HepG2 (cell line): ENCODE results near the gene CHST13. TPM values are rescaled to one million over a fixed set of nuclear protein-coding genes. Genes with fewer than 3 reads are reported as not detected.

Source experiments
- BRD4 ChIP-seq: sonication (generic); formaldehyde crosslinking; IDR thresholded peaks from 2 replicates; pipeline ENCODE4 v1.4.0; 2020; ENCODE audit warnings: missing genetic modification reagents
- CCAR2 ChIP-seq: fragments of 200-400 bp; formaldehyde crosslinking; optimal IDR thresholded peaks from 2 replicates; pipeline ENCODE3; 2018; ENCODE audit warnings: low read depth, mild to moderate bottlenecking, low read length, moderate library complexity
- GABPA ChIP-seq, 2 experiments: IDR thresholded peaks; 2 replicates each; pipeline ENCODE4 v1.6.1; 2011 to 2016; ENCODE audit warnings: low read depth in 2 of 2, low read length in 1 of 2, missing biosample characterization in 1 of 2, missing genetic modification characterization in 1 of 2
- HMGXB4 ChIP-seq, 2 experiments: sonication (generic) in 1 of 2; formaldehyde crosslinking in 1 of 2; IDR thresholded peaks; 2 replicates each; pipeline versions ENCODE4 v1.4.0 to v1.6.1; 2018 to 2020; ENCODE audit warnings: missing genetic modification reagents in 2 of 2, borderline replicate concordance in 1 of 2, low read depth in 1 of 2, mild to moderate bottlenecking in 1 of 2, missing biosample characterization in 1 of 2
- HNF4A ChIP-seq: sonication (generic); formaldehyde crosslinking; IDR thresholded peaks from 2 replicates; pipeline ENCODE4 v1.4.0; 2020; ENCODE audit warnings: missing genetic modification reagents
- NFE2 ChIP-seq: sonication (generic); formaldehyde crosslinking; IDR thresholded peaks from 2 replicates; pipeline ENCODE4 v1.4.0; 2020; ENCODE audit warnings: missing genetic modification reagents
- RXRA ChIP-seq: sonication (generic); formaldehyde crosslinking; IDR thresholded peaks from 2 replicates; pipeline ENCODE4 v1.5.1; 2020; ENCODE audit warnings: missing genetic modification reagents
- SMAD1 ChIP-seq: sonication (generic); formaldehyde crosslinking; IDR thresholded peaks from 2 replicates; pipeline ENCODE4 v1.4.0; 2020; ENCODE audit warnings: missing genetic modification reagents, low read depth, mild to moderate bottlenecking, borderline replicate concordance
- STAT5B ChIP-seq: sonication (generic); formaldehyde crosslinking; IDR thresholded peaks from 2 replicates; pipeline ENCODE4 v1.4.0; 2020; ENCODE audit warnings: missing genetic modification reagents
- XRCC5 ChIP-seq: fragments of 200-400 bp; formaldehyde crosslinking; optimal IDR thresholded peaks from 2 replicates; pipeline ENCODE3; 2017; ENCODE audit warnings: mild to moderate bottlenecking, low read length
- ZKSCAN8 ChIP-seq: IDR thresholded peaks from 2 replicates; pipeline ENCODE4 v1.6.1; 2016; ENCODE audit warnings: borderline replicate concordance, missing genetic modification reagents, missing compliant biosample characterization
- ZNF503 ChIP-seq: sonication (generic); formaldehyde crosslinking; IDR thresholded peaks from 2 replicates; pipeline ENCODE4 v1.4.0; 2020; ENCODE audit warnings: missing genetic modification reagents
- ZNF670 ChIP-seq: sonication (generic); formaldehyde crosslinking; IDR thresholded peaks from 2 replicates; pipeline ENCODE4 v1.8.0; 2022; ENCODE audit warnings: mild to moderate bottlenecking, missing genetic modification reagents, borderline replicate concordance
- ZNF776 ChIP-seq: sonication (generic); formaldehyde crosslinking; IDR thresholded peaks from 2 replicates; pipeline ENCODE4 v1.4.0; 2020; ENCODE audit warnings: mild to moderate bottlenecking, missing genetic modification reagents
- ZNF777 ChIP-seq: sonication (generic); formaldehyde crosslinking; IDR thresholded peaks from 2 replicates; pipeline ENCODE4 v1.4.0; 2020; ENCODE audit warnings: missing genetic modification reagents
- ZNF850 ChIP-seq: sonication (generic); formaldehyde crosslinking; conservative IDR thresholded peaks from 2 replicates; pipeline ENCODE4 v1.9.0; 2021; ENCODE audit warnings: mild to moderate bottlenecking, missing genetic modification reagents
- polyA plus RNA-seq, 8 experiments: library from polyadenylated mRNA; depleted of rRNA in 3 of 8; stranded (reverse) in 7 of 8; unstranded in 1 of 8; fragments of >200 nt; fragmentation: Illumina TruSeq in 4 of 8; extraction: Trizol in 4 of 8; gene quantifications; 2 replicates each; pipeline versions ENCODE4 v1.2.1 to v1.2.3, GENCODE V29; 2011 to 2016; ENCODE audit warnings: low read depth in 4 of 8, missing spikeins in 1 of 8, mixed read lengths in 1 of 8; ENCODE audit not compliant: insufficient read depth in 1 of 8
- total RNA-seq, 5 experiments: library from RNA; depleted of rRNA; stranded (reverse); fragments of >200 nt; fragmentation: Illumina TruSeq; extraction: Trizol; gene quantifications; 2 replicates each; pipeline ENCODE4 v1.2.3, GENCODE V29; 2016; ENCODE audit warnings: low read depth in 1 of 5
- TF ChIP-seq, protein P1 (sequence below): sonication (generic); formaldehyde crosslinking; conservative IDR thresholded peaks from 2 replicates; pipeline ENCODE4 v1.4.0; 2020; ENCODE audit warnings: mild to moderate bottlenecking, missing genetic modification reagents, moderate library complexity
- TF ChIP-seq, protein P2 (sequence below): sonication (generic); formaldehyde crosslinking; IDR thresholded peaks from 2 replicates; pipeline ENCODE4 v1.5.0; 2020; ENCODE audit warnings: mild to moderate bottlenecking, missing genetic modification reagents, moderate library complexity

Gene CHST13
- total and polyA plus RNA-seq, 2 of the 13 experiments (the other 11 are each of a cell fraction or from before 2014, with no cell fraction given), result 32.0 to 43.1 TPM

- TF ChIP-seq ZNF503 (CRISPR knock-in tag) (no peak), HMGXB4 (CRISPR knock-in tag; IDR thresholded peaks at IDR 0.05; ENCODE audit: borderline replicate concordance in 1 of 2, low read depth in 1 of 2) (peak; percentile 27 to 56; a peak in 2 of 4 replicates), SMAD1 (CRISPR knock-in tag) (no peak), ZKSCAN8 (no peak), XRCC5 (no peak), CCAR2 (no peak), ZNF777 (CRISPR knock-in tag) (peak; percentile 37), NFE2 (CRISPR knock-in tag) (no peak), BRD4 (0 out of 2 replicates have a peak, but pooled peaks have one; percentile 60), RXRA (no peak), ZNF670 (no peak), ZNF776 (CRISPR knock-in tag) (0 out of 2 replicates have a peak, but pooled peaks have one; percentile 36), HNF4A (CRISPR knock-in tag) (no peak), GABPA (IDR thresholded peaks at IDR 0.05; ENCODE audit: low read depth, low read length) (no peak), GABPA (CRISPR knock-in tag; IDR thresholded peaks at IDR 0.05; ENCODE audit: low read depth) (no peak), ZNF850 (CRISPR knock-in tag) (no peak), STAT5B (CRISPR knock-in tag) (no peak)
- TF ChIP-seq, protein P1, sequence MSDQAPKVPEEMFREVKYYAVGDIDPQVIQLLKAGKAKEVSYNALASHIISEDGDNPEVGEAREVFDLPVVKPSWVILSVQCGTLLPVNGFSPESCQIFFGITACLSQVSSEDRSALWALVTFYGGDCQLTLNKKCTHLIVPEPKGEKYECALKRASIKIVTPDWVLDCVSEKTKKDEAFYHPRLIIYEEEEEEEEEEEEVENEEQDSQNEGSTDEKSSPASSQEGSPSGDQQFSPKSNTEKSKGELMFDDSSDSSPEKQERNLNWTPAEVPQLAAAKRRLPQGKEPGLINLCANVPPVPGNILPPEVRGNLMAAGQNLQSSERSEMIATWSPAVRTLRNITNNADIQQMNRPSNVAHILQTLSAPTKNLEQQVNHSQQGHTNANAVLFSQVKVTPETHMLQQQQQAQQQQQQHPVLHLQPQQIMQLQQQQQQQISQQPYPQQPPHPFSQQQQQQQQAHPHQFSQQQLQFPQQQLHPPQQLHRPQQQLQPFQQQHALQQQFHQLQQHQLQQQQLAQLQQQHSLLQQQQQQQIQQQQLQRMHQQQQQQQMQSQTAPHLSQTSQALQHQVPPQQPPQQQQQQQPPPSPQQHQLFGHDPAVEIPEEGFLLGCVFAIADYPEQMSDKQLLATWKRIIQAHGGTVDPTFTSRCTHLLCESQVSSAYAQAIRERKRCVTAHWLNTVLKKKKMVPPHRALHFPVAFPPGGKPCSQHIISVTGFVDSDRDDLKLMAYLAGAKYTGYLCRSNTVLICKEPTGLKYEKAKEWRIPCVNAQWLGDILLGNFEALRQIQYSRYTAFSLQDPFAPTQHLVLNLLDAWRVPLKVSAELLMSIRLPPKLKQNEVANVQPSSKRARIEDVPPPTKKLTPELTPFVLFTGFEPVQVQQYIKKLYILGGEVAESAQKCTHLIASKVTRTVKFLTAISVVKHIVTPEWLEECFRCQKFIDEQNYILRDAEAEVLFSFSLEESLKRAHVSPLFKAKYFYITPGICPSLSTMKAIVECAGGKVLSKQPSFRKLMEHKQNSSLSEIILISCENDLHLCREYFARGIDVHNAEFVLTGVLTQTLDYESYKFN (CRISPR knock-in tag), result no peak
- TF ChIP-seq, protein P2, sequence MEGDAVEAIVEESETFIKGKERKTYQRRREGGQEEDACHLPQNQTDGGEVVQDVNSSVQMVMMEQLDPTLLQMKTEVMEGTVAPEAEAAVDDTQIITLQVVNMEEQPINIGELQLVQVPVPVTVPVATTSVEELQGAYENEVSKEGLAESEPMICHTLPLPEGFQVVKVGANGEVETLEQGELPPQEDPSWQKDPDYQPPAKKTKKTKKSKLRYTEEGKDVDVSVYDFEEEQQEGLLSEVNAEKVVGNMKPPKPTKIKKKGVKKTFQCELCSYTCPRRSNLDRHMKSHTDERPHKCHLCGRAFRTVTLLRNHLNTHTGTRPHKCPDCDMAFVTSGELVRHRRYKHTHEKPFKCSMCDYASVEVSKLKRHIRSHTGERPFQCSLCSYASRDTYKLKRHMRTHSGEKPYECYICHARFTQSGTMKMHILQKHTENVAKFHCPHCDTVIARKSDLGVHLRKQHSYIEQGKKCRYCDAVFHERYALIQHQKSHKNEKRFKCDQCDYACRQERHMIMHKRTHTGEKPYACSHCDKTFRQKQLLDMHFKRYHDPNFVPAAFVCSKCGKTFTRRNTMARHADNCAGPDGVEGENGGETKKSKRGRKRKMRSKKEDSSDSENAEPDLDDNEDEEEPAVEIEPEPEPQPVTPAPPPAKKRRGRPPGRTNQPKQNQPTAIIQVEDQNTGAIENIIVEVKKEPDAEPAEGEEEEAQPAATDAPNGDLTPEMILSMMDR (CRISPR knock-in tag), result peak; percentile 16
Observed at GRCh38 chr3:126474498-126475412, 49.2 kb upstream of the CHST13 start (continued).
